NCI-H2196 (cell line): ENCODE results near the gene TTC12.
"Not testable (repeated sequence)": the region's sequence is repeated elsewhere in the genome, so short reads cannot be mapped to it uniquely, and the experiment has no call there.

ENCODE experiments used
- DNase-seq: peaks from one replicate; lab custom pipeline; 2025; ENCODE audit not compliant: unreplicated experiment; lab: John Stamatoyannopoulos, UW

The TTC12 gene

GRCh38 chr11:113283881-113284280 lies 30.5 kb upstream of the TTC12 start:
- no peak for DNase-seq

DNA sequence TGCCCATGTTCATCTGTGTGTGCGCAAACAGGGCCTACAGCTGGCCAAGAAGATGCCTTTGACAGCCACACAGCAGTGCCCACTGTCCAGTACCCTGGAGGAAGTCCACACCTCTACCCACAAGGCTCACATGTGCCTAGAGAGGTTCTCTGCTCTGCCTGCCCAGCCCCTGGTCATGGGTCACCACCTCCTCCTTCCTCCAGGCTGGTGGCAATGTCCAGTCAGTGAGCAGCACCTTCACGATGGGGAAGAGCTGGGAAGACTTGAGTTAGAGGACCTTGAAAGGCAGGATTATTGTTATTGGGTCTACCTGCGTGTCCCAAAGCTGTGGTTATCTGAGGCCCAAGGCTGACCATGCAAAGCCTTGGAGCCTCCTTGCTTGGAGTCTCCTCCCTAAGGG lies 28.4 kb upstream of the TTC12 start:
- no peak for DNase-seq

DNA sequence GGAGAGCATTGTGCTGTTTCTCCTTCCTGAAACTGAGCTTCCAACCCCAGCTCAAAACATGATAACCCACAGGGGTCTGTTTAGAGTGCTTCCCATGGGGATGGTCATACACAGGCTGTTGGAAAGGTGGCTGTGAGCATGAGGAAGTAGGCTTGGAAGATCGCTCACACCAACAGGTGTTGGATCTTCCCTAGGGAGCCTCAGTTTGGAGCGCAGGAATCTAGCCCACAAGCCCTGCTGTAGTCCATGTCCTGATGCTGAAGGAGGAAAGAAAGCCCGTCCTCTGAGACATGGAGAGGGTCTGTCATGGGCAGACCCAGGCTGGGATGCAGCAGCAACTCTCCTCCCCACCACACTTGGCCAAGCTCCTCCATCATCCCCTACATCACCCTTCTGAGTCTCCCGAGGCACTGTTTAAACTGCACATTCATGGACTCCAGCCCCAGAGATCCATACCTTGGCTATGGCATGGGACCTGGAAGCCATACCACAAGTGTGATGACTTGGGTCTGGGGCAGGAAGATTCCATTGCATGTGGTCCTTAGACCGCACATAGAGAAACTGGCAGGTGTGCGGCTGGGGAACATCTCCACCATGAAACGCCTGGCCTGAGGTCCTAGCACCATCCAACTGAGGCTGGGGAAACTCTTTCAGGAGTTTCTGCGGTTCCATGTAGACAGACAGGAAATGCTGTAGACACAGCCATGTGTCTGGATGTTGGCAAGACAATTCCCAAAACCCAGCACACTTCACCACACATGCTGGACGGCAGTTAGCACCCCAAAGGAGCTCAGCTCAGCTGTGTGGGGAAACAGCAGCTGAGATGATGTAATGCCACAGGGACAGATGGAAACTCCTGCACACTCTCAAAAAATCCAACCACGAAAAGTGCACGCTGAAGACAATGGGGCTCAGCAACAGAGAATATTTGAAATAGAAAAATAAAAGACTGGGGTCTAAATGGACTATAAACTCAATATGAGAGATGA lies 27.6 kb upstream of the TTC12 start:
- DNase-seq: no peak

GRCh38 chr11:113287801-113288200 lies 26.6 kb upstream of the TTC12 start:
- DNase-seq: no peak

DNA sequence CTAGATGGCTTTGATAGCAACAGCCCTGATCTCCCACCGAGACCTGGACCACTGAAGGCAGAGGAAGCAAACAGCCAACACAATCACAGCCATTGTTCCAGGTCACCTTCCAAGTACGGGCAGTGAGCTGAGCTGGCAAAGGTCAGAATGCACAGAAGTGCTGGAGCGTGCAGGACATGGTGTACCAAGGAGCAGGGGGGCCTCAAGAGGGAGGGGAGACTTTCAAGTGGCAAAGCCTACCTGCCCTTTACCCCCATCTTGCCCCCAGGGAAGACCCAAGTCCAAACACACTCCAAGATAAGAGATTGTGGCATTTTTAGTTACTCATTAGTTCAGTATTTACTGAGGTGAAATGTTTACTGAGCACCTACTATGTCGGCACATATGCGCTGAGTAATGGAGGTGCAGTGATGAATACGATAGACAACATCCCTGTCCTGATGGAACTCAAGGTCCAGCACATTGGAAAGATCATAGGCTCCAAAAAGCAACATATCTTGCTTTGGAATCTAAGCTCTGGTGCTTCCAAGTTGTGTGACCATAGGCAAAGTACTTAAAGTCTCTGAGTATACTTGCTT lies 26.0 kb upstream of the TTC12 start:
- DNase-seq: no peak

- peak; percentile 57 for DNase-seq
Measured at GRCh38 chr11:113289431-113290187, 24.8 kb upstream of the TTC12 start.

GRCh38 chr11:113293936-113294335 lies 20.4 kb upstream of the TTC12 start:
- no peak for DNase-seq

DNA sequence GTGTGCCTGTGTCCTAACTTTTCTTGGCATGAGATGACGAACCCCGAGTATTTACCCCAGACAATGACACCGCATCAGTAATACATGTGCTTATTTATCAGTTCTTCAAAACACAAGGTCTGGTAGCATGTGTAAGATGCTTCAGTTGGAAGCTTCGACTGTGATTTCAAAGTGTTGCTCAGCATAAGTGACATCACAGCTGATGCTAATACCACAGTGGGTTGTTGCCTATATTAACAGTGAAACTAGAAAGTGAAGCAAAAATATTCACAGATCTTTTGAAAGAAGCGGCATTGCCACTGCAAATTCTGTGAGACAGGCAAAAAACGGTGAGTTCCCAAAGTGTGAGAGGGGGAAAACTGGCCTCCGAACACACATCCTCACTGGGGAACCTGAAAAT lies 18.4 kb upstream of the TTC12 start:
- DNase-seq: no peak

GRCh38 chr11:113296447-113297205 lies 17.8 kb upstream of the TTC12 start:
- DNase-seq: no peak

DNA sequence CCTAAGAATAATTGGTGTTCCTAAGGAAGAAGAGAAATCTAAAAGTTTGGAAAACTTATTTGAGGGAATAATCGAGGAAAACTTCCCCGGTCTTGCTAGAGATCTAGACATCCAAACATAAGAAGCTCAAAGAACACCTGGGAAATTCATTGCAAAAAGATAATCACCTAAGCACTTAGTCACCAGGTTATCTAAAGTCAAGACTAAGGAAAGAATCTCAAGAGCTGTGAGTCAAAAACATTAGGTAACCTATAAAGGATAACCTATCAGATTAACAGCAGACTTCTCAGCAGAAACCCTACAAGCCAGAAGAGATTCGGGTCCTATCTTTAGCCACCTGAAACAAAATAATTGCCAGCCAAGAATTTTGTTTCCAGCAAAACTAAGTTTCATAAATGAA lies 15.9 kb upstream of the TTC12 start:
- not testable (repeated sequence) for DNase-seq

GRCh38 chr11:113304916-113305315 lies 9.5 kb upstream of the TTC12 start:
- no peak for DNase-seq

- peak; percentile 85 for DNase-seq
Measured at GRCh38 chr11:113305440-113306336, 8.7 kb upstream of the TTC12 start.

DNA sequence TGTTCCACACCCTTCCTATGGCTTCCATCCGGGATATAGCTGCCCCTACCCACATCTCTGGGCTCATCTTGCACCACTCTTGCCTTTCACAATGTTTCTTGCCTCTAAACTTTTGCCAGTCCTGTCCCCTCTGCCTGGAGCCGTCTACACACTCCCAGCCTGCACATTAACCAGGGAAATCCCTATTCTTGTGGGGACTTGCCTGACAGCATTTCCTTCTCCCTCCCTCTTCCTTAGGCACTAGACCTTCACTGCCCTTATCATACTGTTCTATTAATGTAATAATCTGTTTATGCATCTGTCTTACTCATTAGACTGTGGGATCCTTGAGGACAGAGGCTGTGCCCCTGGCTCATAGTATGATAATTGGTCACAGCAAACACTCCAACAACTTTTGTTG lies 5.8 kb upstream of the TTC12 start:
- DNase-seq: no peak

DNA sequence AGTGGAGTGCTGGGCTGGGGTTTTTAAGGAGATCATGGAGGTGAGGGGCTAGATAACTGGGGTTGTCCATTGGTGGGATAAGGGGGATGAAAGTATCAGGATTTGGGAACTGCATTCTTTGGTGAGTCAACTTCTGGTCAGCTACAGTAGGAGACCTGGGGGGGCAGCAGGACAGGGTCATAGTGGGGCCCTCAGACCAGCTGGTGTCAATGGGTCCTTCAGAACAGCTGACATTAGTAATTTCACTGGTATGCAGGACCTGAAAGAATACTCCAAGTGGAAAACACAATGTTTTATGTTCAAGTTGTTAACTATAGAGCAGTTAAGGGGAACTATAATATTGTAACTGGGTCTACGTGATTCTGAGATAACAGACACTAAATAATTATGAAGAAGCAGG lies 2.8 kb upstream of the TTC12 start:
- no peak for DNase-seq

DNA sequence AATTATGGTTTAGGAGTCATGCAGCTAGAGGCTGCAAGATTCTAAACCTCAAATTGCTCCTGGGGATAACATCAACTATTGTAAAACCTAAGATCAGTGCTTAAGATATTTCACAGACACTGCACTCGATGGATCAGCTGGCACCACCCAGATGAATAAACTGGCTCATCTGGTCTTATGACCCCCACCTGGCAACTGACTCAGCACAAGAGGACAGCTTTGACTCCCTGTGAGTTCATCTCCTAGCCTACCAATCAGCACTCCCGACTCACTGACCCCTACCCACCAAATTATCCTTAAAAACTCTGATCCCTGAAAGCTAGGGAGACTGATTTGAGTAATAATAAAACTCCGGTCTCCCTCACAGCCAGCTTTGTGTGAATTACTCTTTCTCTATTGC lies 782 bp upstream of the TTC12 start:
- no peak for DNase-seq

- DNase-seq: no peak
Measured at GRCh38 chr11:113314065-113314388, 356 bp upstream of the TTC12 start.

- DNase-seq: no peak
Measured at GRCh38 chr11:113315811-113316210, 1.4 kb downstream of the TTC12 start.

- no peak for DNase-seq
Measured at GRCh38 chr11:113316256-113316655, 1.9 kb downstream of the TTC12 start.

- peak; percentile 46 for DNase-seq
Measured at GRCh38 chr11:113317339-113317738, 3.0 kb downstream of the TTC12 start.

- DNase-seq: no peak
Measured at GRCh38 chr11:113319085-113319484, 4.7 kb downstream of the TTC12 start.
